ENCODE measurements around the gene CYTH1.

DNA sequence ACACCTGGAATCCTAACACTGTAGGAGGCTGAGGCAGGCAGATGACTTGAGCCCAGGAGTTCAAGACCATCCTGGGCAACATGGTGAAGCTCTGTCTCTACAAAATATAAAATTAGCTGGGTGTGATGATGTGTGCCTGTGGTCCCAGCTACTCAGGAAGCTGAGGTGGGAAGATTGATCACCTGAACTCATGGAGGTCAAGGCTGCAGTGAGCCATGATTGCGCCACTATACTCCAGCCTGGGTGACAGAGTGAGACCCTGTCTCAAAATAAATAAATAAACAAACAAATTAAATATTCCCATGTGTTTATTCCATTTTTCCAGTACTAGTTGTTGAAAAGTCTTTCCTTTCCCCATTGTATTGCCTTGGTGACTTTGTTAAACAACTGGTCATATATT, 130.0 kb downstream of the CYTH1 start:
- TF ChIP-seq POLR2AphosphoS5 (IDR thresholded peaks at IDR 0.05) (no peak), CTCF (IDR thresholded peaks at IDR 0.05) (no peak), POLR2A (IDR thresholded peaks at IDR 0.05) (no peak)

All from upper lobe of left lung (tissue), 4 donors.